Stimulated activated memory B cell treated with anti-CD40 and anti-IgM and Interleukin-4, amounts not matched to agents 10 μg/mL and 1 μg/mL and 100 μg/mL, for 72 hours (primary cell): Measurements from ENCODE around the gene UBXN2A.
"Not testable (repeated sequence)": the region's sequence is repeated elsewhere in the genome, so short reads cannot be mapped to it uniquely, and the experiment has no call there.

Experiments used
- ATAC-seq: fragments of 150-1000 bp; cut with Tn5 transposase; 2 replicates; pipeline ENCODE4 v1.10.0; 2021
- H3K27ac Mint-ChIP-seq: one replicate; pipeline ENCODE4 v1.8.0; 2022; ENCODE audit warnings: mild to moderate bottlenecking, mixed read lengths
- H3K27me3 Mint-ChIP-seq: one replicate; pipeline ENCODE4 v1.8.0; 2022; ENCODE audit warnings: mixed read lengths
- H3K36me3 Mint-ChIP-seq: one replicate; pipeline ENCODE4 v1.8.0; 2022; ENCODE audit warnings: mixed read lengths
- H3K4me1 Mint-ChIP-seq: one replicate; pipeline ENCODE4 v1.8.0; 2022; ENCODE audit warnings: mixed read lengths
- H3K4me3 Mint-ChIP-seq: one replicate; pipeline ENCODE4 v1.8.0; 2022; ENCODE audit warnings: mild to moderate bottlenecking, moderate library complexity, mixed read lengths
- H3K9me3 Mint-ChIP-seq: one replicate; pipeline ENCODE4 v1.8.0; 2022; ENCODE audit warnings: mixed read lengths

The UBXN2A gene

DNA sequence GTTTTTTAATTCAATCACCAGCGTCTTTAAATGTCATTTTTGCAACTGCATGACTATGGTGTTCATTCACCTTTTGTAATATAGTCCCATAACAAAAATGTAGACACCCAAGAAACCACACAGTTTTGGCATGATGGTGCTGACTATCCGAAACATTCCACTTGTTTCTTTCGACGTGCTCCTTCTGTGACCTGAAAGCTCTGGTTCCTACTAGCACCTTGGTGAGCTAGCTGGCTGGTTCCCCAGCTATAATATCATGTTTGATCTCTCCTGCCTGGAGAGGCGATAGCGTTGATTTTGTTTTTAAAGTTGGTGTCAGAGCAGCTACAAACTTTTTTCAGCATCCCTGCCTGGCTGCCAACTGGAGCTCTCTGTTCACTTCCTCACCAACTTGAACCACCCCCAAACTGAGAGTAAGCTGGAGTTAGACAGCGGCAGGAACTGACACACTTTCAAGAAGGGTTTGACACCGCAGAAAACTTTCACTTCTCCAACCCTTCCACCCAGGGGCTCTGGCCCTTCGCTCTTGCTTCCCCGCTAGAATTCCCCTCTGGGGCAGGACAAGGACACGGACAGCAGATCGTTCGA is 14.5 kb upstream of the UBXN2A start:
- peak; percentile 85 for ATAC-seq
- Mint-ChIP-seq H3K27ac (peak overlapping the region; percentile 98), H3K9me3 (no peaks in the 10 kb centered on the region), H3K36me3 (peaks cover 11% of the 10 kb centered on the region), H3K4me1 (peaks cover 50% of the 10 kb centered on the region), H3K27me3 (no peaks in the 10 kb centered on the region), H3K4me3 (peak overlapping the region; percentile 93)

DNA sequence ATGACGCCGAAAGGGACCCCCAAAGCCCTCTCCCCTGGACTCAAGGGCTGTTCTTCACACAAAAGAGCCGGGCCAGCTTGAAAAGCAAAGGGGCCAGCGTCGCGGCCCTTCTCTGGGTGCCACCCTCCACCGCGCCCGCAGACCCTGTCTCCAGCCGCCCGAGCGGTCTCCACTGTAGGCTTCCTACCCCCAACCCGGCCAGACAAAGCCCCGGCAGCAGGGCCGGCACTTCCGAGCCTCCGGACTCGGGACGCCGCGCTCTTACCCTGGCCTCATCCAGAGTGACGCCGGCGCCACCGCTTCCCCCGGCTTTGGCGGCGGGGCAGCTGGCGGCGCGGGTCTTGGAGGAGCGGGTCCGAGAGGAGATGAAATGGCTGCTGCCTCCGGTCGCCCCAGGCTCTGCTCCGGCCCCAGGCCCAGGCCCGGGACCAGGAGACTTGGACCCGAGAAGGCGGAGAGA is 13.9 kb upstream of the UBXN2A start:
- Mint-ChIP-seq H3K27ac (peak overlapping the region; percentile 98), H3K4me3 (peak overlapping the region; percentile 93), H3K36me3 (peaks cover 11% of the 10 kb centered on the region), H3K4me1 (peaks cover 49% of the 10 kb centered on the region), H3K27me3 (no peaks in the 10 kb centered on the region), H3K9me3 (no peaks in the 10 kb centered on the region)
- peak; percentile 69 for ATAC-seq

- ATAC-seq, result peak; percentile 93
- Mint-ChIP-seq H3K36me3 (peaks cover 11% of the 10 kb centered on the region), H3K27me3 (no peaks in the 10 kb centered on the region), H3K9me3 (no peaks in the 10 kb centered on the region), H3K4me1 (peaks cover 45% of the 10 kb centered on the region), H3K4me3 (peak within 1 kb of the TSS; percentile 93), H3K27ac (peak within 1 kb of the TSS; percentile 98)
Observed at GRCh38 chr2:23926750-23927571, 13.3 kb upstream of the UBXN2A start, which contains the start of gene ATAD2B. ATAD2B (minus strand) TSS chr2:23927123; CDS start chr2:23926770, 353 bp downstream.

- Mint-ChIP-seq H3K27ac (no peak overlapping the region), H3K36me3 (peaks cover 5% of the 10 kb centered on the region), H3K9me3 (no peaks in the 10 kb centered on the region), H3K27me3 (no peaks in the 10 kb centered on the region), H3K4me1 (peaks cover 6% of the 10 kb centered on the region), H3K4me3 (no peak overlapping the region)
- ATAC-seq, result no peak
Observed at GRCh38 chr2:23934259-23934658, 6.0 kb upstream of the UBXN2A start.

- Mint-ChIP-seq H3K27me3 (no peaks in the 10 kb centered on the region), H3K27ac (peak overlapping the region; percentile 91), H3K4me3 (peak overlapping the region; percentile 79), H3K4me1 (peaks cover 28% of the 10 kb centered on the region), H3K9me3 (no peaks in the 10 kb centered on the region), H3K36me3 (peaks cover 6% of the 10 kb centered on the region)
- ATAC-seq, result peak; percentile 77
Observed at GRCh38 chr2:23940718-23941620, 706 bp downstream of the UBXN2A start.

DNA sequence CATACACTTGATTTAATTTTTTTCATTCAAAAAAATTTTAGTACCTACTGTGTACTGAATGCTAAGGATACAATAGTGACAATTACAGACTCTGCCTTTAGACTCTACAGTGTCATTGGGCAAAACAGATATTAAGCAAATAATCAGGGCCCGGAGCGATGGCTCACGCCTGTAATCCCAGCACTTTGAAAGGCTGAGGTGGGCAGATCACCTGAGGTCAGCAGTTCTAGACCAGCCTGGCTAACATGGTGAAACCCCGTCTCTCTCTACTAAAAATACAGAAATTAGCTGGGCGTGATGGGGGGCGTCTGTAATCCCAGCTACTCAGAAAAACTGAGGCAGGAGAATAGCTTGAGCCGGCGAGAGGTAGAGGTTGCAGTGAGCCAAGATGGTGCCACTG is 1.4 kb downstream of the UBXN2A start:
- Mint-ChIP-seq H3K27me3 (no peaks in the 10 kb centered on the region), H3K36me3 (peaks cover 6% of the 10 kb centered on the region), H3K4me3 (no peak overlapping the region), H3K4me1 (peaks cover 28% of the 10 kb centered on the region), H3K27ac (peak overlapping the region; percentile 91), H3K9me3 (no peaks in the 10 kb centered on the region)
- no peak for ATAC-seq

- no peaks in the 10 kb centered on the region for H3K9me3 Mint-ChIP-seq
- no peak overlapping the region for H3K4me3 Mint-ChIP-seq
- H3K27me3 Mint-ChIP-seq, result no peaks in the 10 kb centered on the region
- ATAC-seq, result no peak
- H3K4me1 Mint-ChIP-seq, result peaks cover 28% of the 10 kb centered on the region
- H3K27ac Mint-ChIP-seq, result no peak overlapping the region
- H3K36me3 Mint-ChIP-seq, result peaks cover 6% of the 10 kb centered on the region
Observed at GRCh38 chr2:23943666-23944065, 3.4 kb downstream of the UBXN2A start.

DNA sequence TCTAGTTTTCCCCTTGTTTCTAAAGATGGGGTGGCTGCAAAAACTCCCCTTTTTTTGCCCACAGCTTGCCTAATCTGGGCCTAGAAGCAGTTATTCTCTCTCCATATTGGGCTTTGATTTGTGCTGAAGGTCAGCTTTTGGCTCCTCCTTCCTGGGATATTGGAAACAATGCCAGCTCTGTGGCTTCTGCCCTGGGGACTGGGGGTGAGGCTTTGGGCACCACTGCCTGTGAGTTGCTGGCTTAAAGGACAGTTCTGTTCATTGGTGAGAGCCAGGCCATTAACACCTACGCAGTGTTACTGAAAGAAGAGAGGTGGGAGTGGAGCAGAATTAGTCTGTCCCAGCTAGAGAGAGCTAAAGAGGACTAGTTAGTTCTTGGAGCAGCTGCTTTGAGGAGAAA is 4.3 kb downstream of the UBXN2A start:
- Mint-ChIP-seq H3K27ac (no peak overlapping the region), H3K9me3 (no peaks in the 10 kb centered on the region), H3K4me1 (peaks cover 19% of the 10 kb centered on the region), H3K27me3 (no peaks in the 10 kb centered on the region), H3K4me3 (no peak overlapping the region), H3K36me3 (peaks cover 6% of the 10 kb centered on the region)
- no peak for ATAC-seq

GRCh38 chr2:23944976-23945375 is 4.7 kb downstream of the UBXN2A start:
- Mint-ChIP-seq H3K4me3 (no peak overlapping the region), H3K9me3 (no peaks in the 10 kb centered on the region), H3K27ac (no peak overlapping the region), H3K4me1 (peaks cover 16% of the 10 kb centered on the region), H3K36me3 (peaks cover 6% of the 10 kb centered on the region), H3K27me3 (no peaks in the 10 kb centered on the region)
- ATAC-seq, result no peak

DNA sequence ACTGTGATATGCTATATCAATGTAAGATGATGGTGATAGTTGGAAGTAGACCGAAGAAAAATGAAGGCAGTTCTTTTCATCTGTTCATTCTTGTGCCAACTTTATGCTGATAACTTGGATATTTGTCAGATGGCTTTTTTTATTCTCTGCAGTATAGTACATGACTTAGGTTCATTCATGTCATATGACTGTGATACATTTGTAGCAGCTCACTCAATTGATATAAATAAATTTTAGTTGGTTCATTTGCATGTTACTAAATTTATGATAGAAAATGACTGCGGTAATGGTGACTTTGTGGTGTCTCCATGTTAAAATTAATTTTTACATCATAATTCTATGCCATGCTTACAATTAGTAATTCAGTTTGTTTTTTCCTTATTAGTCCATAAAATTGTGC is 7.1 kb downstream of the UBXN2A start:
- Mint-ChIP-seq H3K4me3 (no peak overlapping the region), H3K4me1 (no peaks in the 10 kb centered on the region), H3K36me3 (peaks cover under 1% of the 10 kb centered on the region), H3K27me3 (no peaks in the 10 kb centered on the region), H3K9me3 (no peaks in the 10 kb centered on the region), H3K27ac (no peak overlapping the region)
- no peak for ATAC-seq

- H3K4me1 Mint-ChIP-seq, H3K36me3 Mint-ChIP-seq, ATAC-seq, H3K27me3 Mint-ChIP-seq, H3K9me3 Mint-ChIP-seq, H3K4me3 Mint-ChIP-seq, H3K27ac Mint-ChIP-seq: not testable (repeated sequence)
Observed at GRCh38 chr2:23952558-23952957, 12.3 kb downstream of the UBXN2A start.

DNA sequence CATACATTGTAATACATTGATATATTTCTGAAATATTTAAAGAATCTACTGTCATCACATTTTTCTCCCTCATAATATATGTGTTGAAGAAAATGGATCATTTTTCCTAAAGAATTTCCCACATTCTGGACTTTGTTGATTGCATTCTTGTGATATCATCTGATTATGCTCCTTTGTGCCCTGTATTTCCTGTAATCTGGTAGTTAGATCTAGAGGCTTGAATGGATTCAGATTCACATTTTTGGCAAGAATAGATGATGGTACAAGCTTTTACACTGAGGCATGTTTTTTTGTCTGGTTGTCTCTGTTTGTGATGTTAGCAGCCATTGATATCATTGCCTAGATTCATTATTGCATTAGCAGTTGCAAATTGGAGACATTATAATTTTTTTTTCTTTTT is 13.4 kb downstream of the UBXN2A start:
- no peak overlapping the region for H3K27ac Mint-ChIP-seq
- no peaks in the 10 kb centered on the region for H3K9me3 Mint-ChIP-seq
- no peaks in the 10 kb centered on the region for H3K27me3 Mint-ChIP-seq
- no peak for ATAC-seq
- no peaks in the 10 kb centered on the region for H3K36me3 Mint-ChIP-seq
- no peak overlapping the region for H3K4me3 Mint-ChIP-seq
- peaks cover 6% of the 10 kb centered on the region for H3K4me1 Mint-ChIP-seq

GRCh38 chr2:23954325-23955014 is 14.2 kb downstream of the UBXN2A start:
- Mint-ChIP-seq H3K4me3 (no peak overlapping the region), H3K27me3 (no peaks in the 10 kb centered on the region), H3K4me1 (peaks cover 6% of the 10 kb centered on the region), H3K36me3 (no peaks in the 10 kb centered on the region), H3K9me3 (no peaks in the 10 kb centered on the region), H3K27ac (no peak overlapping the region)
- no peak for ATAC-seq

DNA sequence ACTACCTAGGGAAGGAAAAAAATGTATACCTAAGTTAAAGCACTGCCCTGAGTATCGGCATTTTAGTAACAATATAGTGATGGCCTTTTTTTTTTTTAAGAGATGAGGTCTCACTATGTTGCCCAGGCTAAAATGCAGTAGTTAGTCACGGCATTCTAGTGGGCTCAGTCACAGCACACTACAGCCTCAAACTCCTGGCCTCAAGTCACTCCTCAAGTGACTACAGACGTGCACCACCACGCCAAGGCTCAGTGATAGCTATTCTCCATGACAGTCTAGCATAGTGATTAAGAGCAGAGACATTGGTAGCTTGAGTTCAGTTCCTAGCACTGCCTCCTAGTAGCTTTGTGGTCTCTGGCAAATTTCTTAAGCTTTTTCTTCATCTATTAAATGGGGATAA is 27.6 kb downstream of the UBXN2A start:
- Mint-ChIP-seq H3K27ac (no peak overlapping the region), H3K27me3 (no peaks in the 10 kb centered on the region), H3K4me3 (no peak overlapping the region), H3K36me3 (peaks cover 16% of the 10 kb centered on the region), H3K4me1 (no peaks in the 10 kb centered on the region), H3K9me3 (peaks cover 3% of the 10 kb centered on the region)
- ATAC-seq, result no peak

DNA sequence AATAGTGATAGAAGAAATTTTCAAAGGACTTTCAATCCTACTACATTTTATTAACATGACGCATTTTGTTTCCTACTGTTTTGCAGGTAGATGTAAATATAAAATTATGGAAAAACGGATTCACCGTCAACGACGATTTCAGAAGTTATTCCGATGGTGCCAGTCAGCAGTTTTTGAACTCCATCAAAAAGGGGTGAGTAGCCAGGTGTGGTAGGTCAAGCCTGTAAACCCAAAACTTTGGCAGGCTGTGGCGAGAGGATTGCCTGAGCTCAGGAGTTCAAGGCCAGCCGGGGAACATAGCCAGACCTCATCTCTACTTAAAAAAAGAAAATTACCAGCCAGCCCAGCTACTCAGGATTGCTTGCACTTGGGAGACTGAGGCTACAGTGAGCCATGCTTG is 36.6 kb downstream of the UBXN2A start:
- Mint-ChIP-seq H3K27me3 (no peaks in the 10 kb centered on the region), H3K27ac (no peak overlapping the region), H3K36me3 (peaks cover 27% of the 10 kb centered on the region), H3K4me3 (no peak overlapping the region), H3K4me1 (no peaks in the 10 kb centered on the region), H3K9me3 (no peaks in the 10 kb centered on the region)
- ATAC-seq, result no peak
